ENCODE results near the gene FAM221A. TPM values are rescaled to one million over a fixed set of nuclear protein-coding genes. Genes with fewer than 3 reads are reported as not detected.

Gene FAM221A
- total RNA-seq, 1 experiment from 2014 or later: 23.3 TPM

- TF ChIP-seq CTCF (IDR thresholded peaks at IDR 0.05) (no peak), ELF4 (CRISPR knock-in tag; IDR thresholded peaks at IDR 0.05; ENCODE audit: low read depth) (no peak), RELA (CRISPR knock-in tag; IDR thresholded peaks at IDR 0.05; ENCODE audit: borderline replicate concordance) (no peak), IRF2 (CRISPR knock-in tag; IDR thresholded peaks at IDR 0.05; ENCODE audit: borderline replicate concordance, low read depth) (no peak), AR (CRISPR knock-in tag; IDR thresholded peaks at IDR 0.05) (no peak), STAT6 (CRISPR knock-in tag; conservative IDR thresholded peaks at IDR 0.05; ENCODE audit: low read depth) (no peak), ZNF219 (CRISPR knock-in tag; IDR thresholded peaks at IDR 0.05; ENCODE audit: borderline replicate concordance) (no peak), NFATC4 (CRISPR knock-in tag; IDR thresholded peaks at IDR 0.05) (no peak), NFE2L1 (CRISPR knock-in tag; IDR thresholded peaks at IDR 0.05) (no peak), ETV6 (CRISPR knock-in tag; IDR thresholded peaks at IDR 0.05) (no peak), PREB (CRISPR knock-in tag; IDR thresholded peaks at IDR 0.05; ENCODE audit: borderline replicate concordance) (no peak), HMGA2 (CRISPR knock-in tag; IDR thresholded peaks at IDR 0.05) (no peak)
- TF ChIP-seq, protein P1, sequence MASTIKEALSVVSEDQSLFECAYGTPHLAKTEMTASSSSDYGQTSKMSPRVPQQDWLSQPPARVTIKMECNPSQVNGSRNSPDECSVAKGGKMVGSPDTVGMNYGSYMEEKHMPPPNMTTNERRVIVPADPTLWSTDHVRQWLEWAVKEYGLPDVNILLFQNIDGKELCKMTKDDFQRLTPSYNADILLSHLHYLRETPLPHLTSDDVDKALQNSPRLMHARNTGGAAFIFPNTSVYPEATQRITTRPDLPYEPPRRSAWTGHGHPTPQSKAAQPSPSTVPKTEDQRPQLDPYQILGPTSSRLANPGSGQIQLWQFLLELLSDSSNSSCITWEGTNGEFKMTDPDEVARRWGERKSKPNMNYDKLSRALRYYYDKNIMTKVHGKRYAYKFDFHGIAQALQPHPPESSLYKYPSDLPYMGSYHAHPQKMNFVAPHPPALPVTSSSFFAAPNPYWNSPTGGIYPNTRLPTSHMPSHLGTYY (CRISPR knock-in tag; IDR thresholded peaks at IDR 0.05): no peak
- H3K36me3 Mint-ChIP-seq: no peaks in the 10 kb centered on the region
- ATAC-seq (no peak), DNase-seq (ENCODE audit: low spot score) (no peak)
- peaks cover 20% of the 10 kb centered on the region for H3K27me3 Mint-ChIP-seq (ENCODE audit: low read depth)
- H3K9me3 Mint-ChIP-seq: no peaks in the 10 kb centered on the region
- H3K27ac Mint-ChIP-seq: no peak overlapping the region
- CTCF ChIA-PET: interaction anchor here (1.0 to 1.8 kb wide), 3 partner anchors 17 to 168 kb away, joined by 3 to 9 read pairs (median 8); no protein-coding TSS in a partner anchor
- H3K4me1 Mint-ChIP-seq: no peaks in the 10 kb centered on the region
- H3K4me3 Mint-ChIP-seq: no peak overlapping the region
- POLR2A ChIA-PET: no interaction called here
Observed at GRCh38 chr7:23714150-23714464, 34.1 kb downstream of the FAM221A start.

DNA sequence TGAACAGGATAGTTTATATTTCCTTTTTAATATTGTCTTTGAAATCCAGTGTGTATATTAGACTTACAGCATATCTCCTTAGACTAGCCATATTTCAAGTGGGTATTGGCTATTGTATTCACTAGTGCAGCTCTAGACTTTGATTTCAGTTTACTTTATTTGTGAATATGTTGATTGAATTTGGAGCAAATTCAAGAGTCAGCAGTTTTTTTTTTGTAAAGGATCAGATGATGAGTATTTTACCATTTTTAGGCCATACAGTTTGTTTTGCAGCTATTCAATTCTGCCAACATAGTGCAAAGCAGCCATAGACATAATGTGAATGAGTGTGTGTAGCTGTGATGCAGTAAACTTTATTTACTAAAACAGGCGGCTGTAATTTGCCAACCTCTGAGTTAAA is 34.6 kb downstream of the FAM221A start:
- ChIA-PET CTCF (interaction anchor here (1.2 to 1.8 kb wide), 3 partner anchors 18 to 168 kb away, joined by 4 to 9 read pairs (median 7); no protein-coding TSS in a partner anchor), POLR2A (no interaction called here)
- H3K4me3 Mint-ChIP-seq: no peak overlapping the region
- peaks cover 25% of the 10 kb centered on the region for H3K27me3 Mint-ChIP-seq (ENCODE audit: low read depth)
- H3K27ac Mint-ChIP-seq: no peak overlapping the region
- no peaks in the 10 kb centered on the region for H3K9me3 Mint-ChIP-seq
- H3K4me1 Mint-ChIP-seq: no peaks in the 10 kb centered on the region
- H3K36me3 Mint-ChIP-seq: no peaks in the 10 kb centered on the region
- ATAC-seq (no peak), DNase-seq (ENCODE audit: low spot score) (no peak)
- TF ChIP-seq OVOL2 (CRISPR knock-in tag; IDR thresholded peaks at IDR 0.05; ENCODE audit: borderline replicate concordance) (no peak), HMGA2 (CRISPR knock-in tag; IDR thresholded peaks at IDR 0.05) (no peak), USF1 (CRISPR knock-in tag; IDR thresholded peaks at IDR 0.05) (no peak), NFATC4 (CRISPR knock-in tag; IDR thresholded peaks at IDR 0.05) (no peak), NR3C1 (CRISPR knock-in tag; conservative IDR thresholded peaks at IDR 0.05; ENCODE audit: low read depth) (no peak), GABPB1 (CRISPR knock-in tag; IDR thresholded peaks at IDR 0.05) (no peak), KAT7 (CRISPR knock-in tag; IDR thresholded peaks at IDR 0.05; ENCODE audit: borderline replicate concordance) (no peak), FOXJ3 (CRISPR knock-in tag; IDR thresholded peaks at IDR 0.05; ENCODE audit: borderline replicate concordance) (no peak), ZNF671 (CRISPR knock-in tag; IDR thresholded peaks at IDR 0.05) (no peak), CREM (CRISPR knock-in tag; IDR thresholded peaks at IDR 0.05) (no peak), ESRRA (CRISPR knock-in tag; IDR thresholded peaks at IDR 0.05; ENCODE audit: borderline replicate concordance) (no peak), NR1H2 (CRISPR knock-in tag; IDR thresholded peaks at IDR 0.05) (no peak)
- TF ChIP-seq, protein P2, sequence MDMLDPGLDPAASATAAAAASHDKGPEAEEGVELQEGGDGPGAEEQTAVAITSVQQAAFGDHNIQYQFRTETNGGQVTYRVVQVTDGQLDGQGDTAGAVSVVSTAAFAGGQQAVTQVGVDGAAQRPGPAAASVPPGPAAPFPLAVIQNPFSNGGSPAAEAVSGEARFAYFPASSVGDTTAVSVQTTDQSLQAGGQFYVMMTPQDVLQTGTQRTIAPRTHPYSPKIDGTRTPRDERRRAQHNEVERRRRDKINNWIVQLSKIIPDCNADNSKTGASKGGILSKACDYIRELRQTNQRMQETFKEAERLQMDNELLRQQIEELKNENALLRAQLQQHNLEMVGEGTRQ (CRISPR knock-in tag; IDR thresholded peaks at IDR 0.05): no peak

Data from WTC11 (cell line).